GM21526 (cell line): ENCODE results near the gene RNF130.
"Not testable (repeated sequence)": the region's sequence is repeated elsewhere in the genome, so short reads cannot be mapped to it uniquely, and the experiment has no call there.

Experiments used
- ATAC-seq: cut with Tn5 transposase; IDR thresholded peaks from one replicate; pipeline ENCODE4 v1.9.1; 2021; ENCODE audit warnings: moderate library complexity; ENCODE audit not compliant: unreplicated experiment, low FRiP score

RNF130 gene

DNA sequence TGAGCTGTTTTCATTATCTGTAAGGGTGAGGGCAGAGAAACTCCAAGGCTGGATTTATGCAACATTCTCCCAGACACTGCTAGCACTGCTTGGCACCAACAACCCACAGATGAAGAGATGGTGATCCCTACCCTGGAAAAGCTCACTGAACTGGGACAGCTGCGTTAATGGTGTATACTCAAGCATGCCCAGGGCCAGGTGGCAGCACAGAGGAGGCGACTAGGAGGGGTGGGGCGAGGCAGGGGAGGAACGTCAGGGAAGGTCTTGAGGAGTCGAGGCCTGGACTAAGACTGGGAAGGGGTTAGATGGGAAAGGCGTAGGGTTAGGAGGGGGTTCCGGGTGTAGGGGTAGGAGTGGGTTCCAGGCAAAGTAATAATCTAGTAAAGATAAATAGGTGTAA is 90.8 kb downstream of the RNF130 start:
- ATAC-seq, result no peak

DNA sequence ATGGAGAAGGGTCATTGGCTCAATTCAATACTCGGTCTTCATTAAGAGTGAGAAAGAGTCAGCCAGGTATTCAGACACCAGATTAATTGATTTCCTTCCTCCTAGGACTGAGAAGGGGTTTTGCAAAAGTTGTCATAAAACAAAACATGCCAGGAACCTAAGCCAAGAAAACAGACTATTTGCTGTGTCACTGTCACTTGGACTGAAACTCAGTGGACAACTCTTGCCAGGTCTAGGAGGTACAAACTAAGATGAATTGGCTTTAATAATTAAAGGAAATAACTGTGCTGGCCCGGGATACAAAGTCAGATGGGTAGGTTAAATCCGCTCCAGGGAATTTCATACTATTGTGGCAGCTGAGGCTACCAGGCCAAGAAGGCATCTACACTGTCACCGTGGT is 92.8 kb downstream of the RNF130 start:
- ATAC-seq, result no peak

DNA sequence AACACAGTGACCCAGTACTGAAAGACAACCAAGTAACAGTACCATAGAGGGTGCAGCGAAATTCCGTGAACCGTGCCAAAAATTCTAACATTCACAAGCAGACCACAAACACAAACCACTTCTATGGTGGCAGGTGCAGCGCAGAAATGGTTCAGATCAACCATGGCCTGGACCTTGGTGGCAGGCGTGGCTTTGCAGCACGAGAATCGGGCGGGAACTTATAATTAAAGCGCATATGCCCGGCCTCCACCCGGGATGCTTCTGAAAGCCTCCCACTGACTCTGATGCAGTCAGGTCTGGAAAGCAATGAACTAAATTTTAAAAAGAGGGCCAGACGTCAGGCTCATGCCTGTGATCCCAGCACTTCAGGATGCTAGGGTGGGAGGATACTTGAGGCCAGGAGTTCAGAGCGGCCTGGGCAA is 95.8 kb downstream of the RNF130 start:
- no peak for ATAC-seq

DNA sequence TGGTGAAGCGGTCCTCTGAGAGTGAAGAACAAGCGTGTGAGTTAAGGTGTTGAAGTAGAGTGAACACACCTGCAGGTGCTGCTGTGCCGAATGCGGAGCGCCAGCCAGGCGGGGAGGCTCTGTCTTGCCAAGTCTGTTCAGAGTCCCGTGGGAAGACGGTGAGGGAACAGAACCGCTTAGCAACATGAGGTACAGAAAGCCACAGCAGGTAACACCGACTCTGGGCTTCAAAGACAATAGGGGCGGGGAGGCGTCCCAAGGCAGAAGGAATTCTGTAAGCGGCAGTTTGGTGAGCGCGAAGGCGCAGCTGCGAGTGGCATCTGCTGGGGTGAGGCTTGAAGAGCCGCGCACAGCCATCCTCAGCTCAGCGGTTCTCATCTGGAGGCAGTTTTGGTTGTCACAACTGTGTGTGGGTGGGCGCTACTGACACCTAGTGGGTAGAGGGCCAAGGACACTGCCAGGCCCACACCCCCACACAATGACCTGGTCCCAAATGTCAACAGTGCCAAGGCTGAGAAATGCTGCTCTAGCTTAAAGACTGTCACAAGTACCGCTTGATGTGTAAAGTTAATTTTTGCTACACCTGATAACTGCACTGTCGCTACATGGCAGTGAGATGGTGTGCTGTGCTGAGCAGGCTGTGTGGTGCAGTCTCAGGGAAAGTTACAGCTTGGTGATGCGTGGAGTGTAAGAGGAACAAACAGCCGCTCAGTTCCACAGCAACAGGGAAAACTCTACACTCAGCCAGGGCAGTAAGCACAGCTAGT is 96.4 kb downstream of the RNF130 start:
- ATAC-seq, result peak; percentile 53

DNA sequence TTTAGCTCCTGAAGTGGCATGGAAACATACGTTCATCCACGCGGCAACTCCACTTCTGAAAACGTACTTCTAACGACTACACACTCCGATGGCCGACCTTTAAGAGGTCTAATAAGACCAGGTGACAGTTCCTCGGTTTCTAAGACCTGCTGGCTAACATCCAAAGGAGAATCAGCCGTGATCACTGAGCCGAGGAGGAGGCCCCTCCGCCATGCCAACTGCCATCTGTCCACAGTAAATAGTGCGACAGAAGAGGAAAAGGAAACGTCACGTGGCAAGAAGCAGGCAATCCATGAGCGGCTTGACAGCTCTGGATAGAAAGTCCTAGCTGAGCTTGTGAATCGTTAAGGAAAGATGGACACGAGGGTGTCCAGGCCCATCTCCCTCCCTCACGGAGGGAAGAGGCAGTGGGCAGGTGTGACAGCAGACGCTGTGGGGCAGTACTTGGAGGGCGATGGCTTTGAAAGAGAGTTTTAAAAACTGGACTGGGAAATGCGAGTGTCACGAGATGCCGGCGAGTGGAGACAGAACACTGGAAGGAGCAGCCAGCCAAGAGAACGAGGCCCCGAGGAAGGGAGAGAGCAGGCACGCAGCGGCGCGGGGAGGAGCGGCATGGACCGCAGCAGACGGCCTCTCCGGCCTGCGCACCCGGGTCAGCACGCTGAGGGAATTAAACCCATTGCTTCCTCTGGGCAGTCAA is 97.2 kb downstream of the RNF130 start:
- ATAC-seq, result no peak

DNA sequence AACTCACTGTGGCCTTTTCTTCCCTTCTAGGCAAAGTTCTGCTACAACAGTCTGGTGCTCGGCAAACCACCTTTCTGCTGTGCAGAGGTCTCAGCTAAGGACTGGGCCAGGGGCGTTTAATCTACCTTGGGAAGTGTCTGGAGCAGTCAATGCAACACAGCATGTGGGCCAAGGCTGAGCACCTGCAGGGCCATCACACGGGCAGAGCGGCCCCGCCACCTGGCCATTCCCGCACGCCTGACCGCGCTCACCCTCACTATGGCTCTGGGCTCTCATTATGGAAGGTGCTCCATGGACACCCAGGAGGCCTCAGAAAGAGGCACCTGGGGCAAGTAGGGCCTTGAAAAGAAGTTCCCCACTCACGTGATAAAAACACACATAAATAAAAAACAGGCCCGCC is 98.2 kb downstream of the RNF130 start:
- no peak for ATAC-seq

DNA sequence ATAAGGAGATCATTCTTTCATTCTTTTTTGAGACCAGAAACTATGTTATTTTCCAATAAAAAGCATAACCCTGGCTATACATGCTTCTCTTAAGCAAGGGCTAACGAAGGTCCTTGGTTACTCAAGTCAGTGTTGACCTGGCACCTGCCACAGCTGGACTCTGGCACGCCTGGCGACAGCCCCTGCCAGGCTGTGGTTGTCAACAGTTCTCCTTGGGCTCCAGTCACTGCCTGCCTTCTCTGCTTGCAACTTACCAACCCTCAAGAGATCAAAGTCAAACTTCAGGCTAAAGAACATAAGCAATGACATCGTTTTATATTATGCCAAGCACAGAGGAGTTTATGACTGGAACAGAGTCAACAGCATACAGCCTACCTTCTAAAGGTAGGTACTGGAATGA is 102.4 kb downstream of the RNF130 start:
- ATAC-seq, result no peak

DNA sequence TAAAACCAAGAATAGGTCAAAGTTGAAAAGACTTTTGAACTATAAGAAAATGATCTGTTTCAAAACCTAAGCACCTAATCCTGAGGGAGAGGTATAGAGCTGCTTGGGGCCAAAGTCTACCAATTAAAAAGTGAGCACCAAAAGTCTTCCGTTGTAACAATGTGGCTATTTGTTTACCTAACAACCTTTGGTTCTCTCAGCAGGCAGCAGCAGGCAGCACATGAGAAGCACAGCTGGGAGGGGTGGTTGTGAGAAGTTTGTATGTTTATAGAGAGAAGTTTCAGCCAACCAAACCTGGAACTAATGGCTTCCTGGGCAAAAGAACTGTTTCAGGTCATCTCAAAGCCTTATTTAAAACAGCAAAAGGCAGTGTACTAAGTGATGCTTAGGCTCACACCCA is 104.1 kb downstream of the RNF130 start:
- ATAC-seq, result no peak

DNA sequence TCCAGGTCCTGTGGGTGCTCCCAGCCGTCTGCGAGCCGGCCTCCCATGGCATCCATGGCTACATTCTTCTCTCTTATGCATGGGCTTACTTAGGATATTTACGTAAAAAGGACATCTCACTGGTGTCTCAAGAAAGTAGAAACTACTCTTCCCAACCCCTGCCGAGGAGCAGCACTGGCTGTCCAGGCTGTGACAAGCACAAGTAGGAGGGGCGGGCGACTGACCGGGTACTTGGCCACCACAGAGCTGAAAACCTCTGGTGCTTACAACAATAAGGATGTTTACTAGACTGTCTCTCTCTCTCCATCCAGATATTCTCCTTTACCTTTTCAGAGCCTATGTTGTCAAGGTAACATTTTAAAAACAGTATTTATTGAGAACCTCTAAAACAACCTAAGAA is 107.5 kb downstream of the RNF130 start:
- no peak for ATAC-seq

DNA sequence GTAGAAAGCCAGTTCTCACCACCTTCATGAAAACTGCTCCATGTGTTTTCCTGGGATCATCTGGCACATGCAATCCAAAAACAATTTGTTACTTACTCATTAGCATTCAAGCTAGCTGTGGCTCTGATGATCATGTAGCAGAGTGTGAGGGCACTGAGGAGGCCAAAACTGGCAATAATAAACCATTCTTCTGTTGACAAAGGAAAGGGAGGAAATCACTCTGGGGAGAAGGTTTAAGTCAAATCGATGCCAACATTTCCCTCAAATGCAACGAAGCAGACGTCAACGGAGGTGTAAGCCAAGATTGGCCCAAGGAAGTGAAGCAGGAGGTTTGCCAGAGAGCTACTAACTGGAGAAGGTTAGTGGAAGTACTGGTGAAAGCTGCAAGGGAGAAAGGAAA is 108.2 kb downstream of the RNF130 start:
- no peak for ATAC-seq

DNA sequence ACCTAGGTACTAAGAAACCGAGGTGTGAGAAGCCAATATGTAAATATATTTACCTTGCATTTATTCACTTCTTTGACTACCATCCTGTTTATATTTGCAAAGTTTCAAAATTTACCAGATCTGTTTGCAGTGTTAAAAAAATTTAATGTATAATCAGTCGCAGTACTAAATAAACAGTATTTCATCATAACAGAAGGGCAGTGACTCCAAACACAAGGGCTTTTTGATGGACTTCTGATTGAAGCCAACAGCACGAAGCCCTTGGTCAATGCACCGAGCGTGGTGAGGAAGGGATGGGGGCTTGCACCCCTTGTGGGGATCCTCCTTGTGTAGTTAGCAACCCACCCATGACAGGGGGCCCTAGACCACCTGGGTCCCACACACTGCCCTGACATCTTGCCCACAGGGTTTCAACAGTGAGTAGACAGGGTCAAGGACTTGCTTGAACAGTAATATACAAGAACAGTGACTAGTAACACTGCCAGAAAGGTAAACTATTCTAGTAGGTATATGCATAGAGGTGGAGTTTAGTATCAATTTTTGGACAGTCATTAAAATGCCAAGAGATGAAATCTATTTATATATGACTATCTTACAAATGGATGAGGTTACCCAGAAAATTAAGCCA is 111.2 kb downstream of the RNF130 start:
- no peak for ATAC-seq

DNA sequence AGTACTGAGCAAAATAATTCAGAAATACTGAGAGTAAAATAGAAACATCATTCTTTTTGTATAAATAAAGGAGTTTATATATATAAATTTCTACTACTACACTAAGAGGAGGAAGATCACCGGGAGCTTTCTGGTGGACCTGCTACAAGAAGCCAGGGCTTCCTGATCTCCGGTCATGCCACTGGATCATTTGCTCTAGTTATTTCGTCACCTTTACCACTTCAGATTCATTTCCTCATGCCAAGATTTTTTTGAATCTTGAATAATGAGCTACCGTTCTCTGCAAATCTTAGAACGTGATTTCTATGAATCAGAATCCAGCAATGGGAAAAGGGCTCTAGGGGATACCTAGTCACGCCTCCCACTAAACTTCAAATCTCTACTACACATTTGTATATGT is 111.9 kb downstream of the RNF130 start:
- ATAC-seq, result no peak

DNA sequence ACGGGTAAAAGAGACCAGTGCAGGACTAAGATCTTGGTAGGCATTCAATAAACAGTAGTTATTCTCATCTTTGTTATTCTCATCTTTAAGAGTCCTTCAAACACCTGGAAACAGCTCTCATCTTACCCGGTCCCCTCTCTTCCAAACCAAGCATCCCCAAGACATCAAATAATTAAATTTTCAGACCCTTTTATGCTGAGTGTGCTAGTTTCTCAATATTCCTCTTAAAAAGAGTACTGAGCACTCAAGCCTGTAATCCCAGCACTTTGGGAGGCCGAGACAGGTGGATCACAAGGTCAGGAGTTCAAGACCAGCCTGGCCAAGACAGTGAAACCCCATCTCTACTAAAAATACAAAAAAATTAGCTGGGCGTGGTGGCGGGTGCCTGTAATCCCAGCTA is 112.4 kb downstream of the RNF130 start:
- not testable (repeated sequence) for ATAC-seq

DNA sequence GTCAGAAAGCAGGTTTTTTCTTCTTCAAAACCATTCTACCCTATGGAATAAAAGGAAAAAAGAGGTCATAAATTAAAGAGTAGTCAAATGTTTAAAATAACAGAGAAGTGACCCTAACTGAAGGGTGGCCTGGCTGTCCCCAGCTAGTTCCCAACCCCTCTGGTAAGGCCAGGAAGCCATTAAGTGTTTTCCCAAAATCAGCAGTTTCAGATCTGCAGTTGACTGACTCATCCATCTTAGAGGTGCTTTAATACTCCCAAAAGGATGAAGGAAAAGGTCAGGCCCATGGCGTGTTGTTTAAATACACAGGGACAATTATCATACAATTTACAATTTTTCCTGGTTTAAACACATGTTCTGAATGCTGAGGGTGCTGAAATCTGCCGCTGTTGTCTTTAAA is 115.9 kb downstream of the RNF130 start:
- no peak for ATAC-seq

DNA sequence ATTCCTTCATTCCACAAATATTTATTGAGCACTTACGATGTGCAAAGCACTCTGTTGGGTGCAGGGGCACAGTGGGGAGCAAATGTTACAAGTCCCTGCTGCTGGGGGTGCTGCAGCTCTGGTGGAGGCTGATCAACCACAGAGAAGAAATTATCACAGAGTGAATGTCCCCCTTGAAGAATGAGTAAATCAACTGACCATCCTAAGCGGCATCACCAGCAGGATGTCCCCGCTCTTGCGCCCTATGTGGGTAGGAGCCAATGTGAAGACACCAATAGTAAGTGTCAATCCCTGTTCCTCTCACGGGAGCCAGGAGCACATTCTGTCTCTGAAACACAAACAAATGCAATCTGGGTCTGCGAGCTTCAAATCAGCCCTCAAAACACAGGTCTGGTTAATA is 116.5 kb downstream of the RNF130 start:
- ATAC-seq, result no peak

DNA sequence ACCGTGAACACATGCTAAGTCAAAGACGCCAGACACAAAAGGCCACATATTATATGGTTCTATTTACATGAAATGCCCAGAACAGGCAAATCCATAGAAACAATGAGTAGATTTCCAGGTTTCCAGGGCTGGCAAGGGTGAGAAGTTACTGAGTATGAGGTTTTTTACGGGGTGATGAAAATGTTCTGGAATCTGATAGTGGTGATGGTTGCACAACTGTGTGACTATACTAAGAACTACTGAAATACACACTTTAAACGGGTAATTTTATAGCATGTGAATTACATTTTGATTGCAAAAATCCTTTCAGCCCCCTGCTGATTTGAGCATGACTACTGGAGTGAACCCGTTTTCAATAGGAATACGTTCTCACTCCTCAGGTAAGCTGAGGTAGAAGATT is 117.1 kb downstream of the RNF130 start:
- no peak for ATAC-seq

DNA sequence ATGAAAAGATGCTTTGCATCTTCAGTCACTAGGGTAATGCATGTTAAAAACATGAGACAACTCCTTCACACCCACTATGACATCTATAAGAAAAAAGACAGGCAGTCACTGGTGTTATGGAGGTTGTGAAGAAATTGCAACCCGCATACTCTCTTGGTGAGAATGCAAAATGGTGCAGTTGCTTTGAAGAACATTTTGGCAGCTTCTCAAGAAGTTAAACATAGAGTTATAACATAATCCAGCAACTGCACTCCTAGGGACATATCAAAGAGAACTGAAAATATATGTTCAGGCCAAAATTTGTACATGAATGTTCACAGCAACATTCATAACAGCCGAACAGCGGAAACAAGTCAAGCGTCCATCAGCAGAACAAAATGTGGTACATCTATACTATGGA is 117.6 kb downstream of the RNF130 start:
- ATAC-seq, result no peak

DNA sequence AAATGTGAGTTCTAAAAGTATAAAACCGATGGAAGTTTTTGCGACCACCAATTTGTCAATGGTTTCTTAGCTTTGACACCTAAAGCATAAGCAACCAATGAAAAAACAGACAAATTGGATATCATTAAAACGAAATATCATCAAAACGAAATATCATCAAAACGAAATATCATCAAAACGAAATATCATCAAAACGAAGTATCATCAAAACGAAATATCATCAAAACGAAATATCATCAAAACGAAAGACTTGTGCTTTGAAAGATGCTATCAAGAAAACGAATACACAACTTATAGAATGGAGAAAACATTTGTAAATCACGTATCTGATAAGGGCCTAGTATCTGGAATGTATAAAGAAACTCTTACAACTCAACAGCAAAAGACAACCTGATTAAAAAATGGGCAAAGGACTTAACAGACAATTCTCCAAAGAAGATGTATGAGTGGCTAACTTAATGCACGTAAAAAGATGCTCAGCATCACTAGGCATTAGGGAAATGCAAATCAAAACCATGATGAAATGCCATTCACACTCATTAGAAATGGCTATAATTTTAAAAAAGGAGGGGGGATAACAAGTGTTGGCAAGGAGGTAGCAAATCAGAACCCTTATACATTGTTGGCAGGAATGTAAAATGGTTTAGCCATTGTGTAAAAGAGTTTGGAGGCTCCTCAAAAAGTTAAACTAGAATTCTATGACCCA is 134.4 kb downstream of the RNF130 start:
- ATAC-seq, result no peak

DNA sequence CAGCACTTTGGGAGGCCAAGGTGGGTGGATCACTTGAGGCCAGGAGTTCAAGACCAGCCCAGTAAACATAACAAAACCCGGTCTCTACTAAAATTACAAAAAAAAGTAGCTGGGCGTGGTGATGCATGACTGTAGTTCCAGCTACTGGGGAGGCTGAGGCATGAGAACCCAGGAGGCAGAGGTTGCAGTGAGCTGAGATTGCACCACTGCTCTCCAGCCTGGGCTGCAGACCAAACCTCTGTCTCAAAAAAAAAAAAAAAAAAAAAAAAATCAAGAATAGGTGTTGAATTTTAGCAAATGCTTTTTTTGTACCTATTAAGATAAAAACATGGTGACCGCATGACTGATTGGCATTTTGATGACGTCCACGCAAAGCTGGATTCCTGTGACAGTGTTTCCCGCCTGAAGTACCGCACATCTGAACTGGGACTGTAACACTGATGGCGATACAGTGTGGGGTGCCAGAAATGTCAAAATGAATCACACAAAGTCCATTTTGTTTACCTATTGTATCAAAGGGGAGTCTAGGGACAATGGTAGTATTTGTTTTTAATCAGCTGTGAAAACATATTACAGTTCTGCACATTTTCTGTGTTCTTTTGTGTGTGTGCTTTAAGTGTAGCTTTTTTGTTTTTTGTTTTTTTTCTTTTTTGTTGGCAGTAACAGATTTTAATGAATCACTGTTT is 140.6 kb downstream of the RNF130 start:
- no peak for ATAC-seq

DNA sequence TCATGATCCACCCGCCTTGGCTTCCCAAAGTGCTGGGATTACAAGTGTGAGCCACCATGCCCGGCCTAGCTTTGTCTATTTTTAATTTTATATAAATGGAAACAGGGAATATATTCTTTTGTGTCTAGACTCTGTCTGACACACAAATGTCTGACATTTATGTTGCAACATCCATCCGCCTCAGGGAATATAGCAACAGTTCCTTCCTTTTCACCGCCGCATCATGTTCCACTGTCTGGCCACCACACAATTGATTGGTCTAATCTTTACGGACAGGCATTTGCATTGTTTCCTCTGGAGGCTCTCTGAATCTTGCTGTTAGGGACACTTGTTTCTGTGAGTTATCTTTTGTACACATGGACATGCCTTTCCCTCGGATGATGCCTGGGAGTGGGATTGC is 143.7 kb downstream of the RNF130 start:
- ATAC-seq, result no peak

DNA sequence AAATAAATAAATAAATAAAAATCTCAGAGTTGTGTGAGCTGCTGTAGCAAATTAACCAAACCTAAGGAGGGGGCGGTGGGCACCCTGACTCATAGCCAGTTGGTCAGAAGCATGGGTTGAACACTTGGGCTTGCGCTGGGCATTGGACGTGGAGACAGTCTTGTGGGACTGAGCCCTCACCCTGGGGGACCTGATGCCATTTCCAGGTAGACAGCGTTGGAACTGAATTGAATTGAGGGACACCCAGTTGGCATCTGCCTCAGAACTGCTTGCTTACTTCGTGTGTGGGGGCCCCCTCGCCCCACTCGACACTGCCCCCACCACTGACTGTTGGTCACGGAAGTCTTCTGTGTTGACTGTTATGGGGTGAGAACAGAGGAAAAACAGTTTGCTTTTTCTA is 144.9 kb downstream of the RNF130 start:
- ATAC-seq, result no peak
